NCI-H187 (cell line): Measurements from ENCODE around the gene FAM111B.
"Not testable (repeated sequence)": the region's sequence is repeated elsewhere in the genome, so short reads cannot be mapped to it uniquely, and the experiment has no call there.

ENCODE experiments used
- DNase-seq, 2 experiments: peaks; one replicate each; lab custom pipeline; 2025; lab: John Stamatoyannopoulos, UW

The FAM111B gene

DNA sequence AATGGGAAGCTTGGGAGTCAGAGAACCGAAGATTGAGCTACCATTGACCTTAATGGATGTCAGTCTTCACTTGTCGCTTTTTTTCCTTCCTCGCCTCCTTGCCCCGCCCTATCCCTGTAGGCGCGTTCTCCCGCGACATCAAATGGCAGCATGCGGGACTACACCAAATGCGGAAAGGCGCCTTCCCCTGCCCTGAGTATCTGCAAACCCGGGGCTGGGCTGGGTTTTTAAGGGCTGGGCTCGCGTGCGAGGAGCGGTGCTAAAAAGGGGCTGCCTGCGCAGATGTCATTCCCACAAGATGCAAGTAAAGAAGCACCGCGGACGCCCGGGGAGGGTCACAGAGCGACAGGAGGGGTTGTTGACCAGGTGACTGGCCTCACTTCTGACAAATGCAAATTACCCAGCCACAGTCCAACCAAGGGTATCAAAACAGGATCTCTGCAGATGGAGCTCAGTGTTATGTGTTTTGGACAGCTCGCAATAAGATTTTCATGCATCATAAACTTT, 4.7 kb upstream of the FAM111B start:
- no peak for DNase-seq

DNA sequence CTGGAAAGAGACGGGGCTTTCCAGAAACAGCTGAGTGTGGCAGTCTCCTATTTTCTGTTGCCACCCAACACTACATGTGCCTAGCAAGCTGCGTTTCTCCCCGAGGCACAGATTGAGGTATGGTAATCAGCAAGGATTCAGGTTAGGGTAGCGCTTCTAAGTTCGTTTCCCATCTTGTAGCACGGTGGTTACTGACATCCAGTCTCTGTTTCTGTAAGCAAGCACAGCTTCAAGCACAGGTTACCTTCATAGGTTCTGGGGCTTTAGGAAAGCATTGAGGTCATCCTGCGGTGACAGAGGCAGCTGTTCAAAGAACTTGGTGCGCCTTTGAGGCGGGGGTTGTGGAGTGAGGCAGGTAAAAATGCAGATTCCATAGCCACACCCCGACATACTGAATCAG, 684 bp downstream of the FAM111B start:
- not testable (repeated sequence) for DNase-seq

DNA sequence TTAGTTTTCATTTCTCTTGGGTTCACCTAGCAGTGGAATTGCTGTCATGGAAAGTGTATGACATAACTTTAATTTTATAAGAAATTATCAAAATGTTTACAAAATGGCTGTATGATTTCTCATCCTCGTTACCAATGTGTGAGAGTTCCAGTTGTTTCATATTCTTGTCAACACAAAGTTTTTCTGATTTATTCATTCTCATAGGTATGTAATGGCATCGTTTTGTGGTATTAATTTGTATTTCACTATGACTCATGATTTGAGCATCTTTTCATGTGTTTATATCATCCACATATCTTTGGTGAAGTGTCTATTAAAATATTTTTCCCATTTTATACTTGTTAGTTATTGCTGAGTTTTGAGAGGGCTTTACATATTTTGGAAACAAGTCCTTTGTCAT, 5.5 kb downstream of the FAM111B start:
- no peak for DNase-seq

DNA sequence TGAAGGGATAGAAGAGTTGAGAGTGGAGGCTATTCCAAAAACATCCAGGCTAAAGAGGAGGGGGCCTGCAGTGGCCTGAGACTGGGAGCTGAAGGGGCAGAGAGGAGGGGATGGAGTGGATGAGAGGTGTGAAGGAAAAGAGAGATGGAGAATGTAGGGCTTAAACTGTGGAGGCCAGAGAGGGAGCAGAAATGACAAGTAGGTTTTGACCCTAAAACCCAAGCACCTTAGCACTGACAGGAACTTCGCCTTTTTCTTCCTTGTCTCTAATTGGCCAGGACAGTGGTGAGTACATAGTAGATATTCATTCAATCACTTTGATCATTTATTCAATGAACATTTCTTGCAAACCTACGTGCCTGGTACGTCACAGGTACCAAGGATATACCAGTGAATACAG, 7.3 kb downstream of the FAM111B start:
- no peak for DNase-seq

DNA sequence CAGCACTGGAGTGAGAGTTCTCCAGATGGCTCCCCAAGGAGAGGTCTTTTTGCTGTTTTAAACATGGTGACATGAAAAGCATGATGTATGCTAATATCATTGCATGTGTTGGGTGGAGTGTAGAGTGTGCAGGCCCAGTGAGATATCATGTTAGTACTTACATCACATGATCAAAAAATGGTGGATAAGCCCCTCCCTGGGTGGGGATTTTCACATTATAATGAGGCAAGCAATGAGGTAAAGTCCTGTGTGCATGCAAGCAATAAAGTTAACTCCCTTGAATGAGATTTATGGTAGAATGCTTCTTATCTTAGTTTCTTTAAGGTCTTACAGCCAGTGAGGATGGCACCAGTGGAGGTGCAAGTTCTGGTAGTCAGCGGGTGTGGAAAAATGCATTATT, 8.5 kb downstream of the FAM111B start:
- no peak for DNase-seq

DNA sequence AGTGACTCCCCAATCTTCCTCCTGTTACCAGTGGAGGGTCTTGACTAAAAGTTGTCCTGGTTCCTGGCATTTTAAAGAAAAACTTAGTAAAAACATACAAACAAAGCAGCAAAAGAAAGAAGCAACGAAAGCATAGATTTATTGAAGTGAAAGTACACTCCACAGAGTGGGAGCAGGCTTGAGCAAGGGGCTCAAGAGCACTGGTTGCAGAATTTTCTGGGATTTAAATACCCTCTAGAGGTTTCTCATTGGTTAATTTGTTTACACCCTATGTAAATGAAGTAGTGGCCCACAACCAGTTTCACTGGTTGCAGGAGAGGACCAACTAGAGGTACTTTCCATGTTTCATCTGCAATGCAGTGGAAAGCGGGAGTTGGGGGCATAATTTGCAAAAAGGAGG, 10.7 kb downstream of the FAM111B start:
- DNase-seq, result no peak

DNA sequence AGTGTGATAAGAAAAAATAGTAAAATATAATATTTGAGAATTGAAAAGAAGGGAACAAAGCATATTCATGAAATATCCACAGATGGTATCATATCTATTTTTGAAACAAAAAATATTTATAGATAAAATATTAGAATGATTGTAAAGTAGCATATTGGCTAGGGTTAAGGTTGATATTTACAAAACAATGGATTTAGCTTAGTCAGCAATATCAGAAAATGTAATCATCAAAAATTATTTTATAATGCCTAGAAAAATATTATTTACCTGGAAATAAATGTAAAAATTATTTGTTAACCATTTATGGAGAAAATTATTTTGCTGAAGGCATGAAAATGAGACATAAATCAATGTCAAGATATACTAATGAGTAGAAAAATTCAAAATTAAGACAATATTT, 12.8 kb downstream of the FAM111B start:
- no peak for DNase-seq

DNA sequence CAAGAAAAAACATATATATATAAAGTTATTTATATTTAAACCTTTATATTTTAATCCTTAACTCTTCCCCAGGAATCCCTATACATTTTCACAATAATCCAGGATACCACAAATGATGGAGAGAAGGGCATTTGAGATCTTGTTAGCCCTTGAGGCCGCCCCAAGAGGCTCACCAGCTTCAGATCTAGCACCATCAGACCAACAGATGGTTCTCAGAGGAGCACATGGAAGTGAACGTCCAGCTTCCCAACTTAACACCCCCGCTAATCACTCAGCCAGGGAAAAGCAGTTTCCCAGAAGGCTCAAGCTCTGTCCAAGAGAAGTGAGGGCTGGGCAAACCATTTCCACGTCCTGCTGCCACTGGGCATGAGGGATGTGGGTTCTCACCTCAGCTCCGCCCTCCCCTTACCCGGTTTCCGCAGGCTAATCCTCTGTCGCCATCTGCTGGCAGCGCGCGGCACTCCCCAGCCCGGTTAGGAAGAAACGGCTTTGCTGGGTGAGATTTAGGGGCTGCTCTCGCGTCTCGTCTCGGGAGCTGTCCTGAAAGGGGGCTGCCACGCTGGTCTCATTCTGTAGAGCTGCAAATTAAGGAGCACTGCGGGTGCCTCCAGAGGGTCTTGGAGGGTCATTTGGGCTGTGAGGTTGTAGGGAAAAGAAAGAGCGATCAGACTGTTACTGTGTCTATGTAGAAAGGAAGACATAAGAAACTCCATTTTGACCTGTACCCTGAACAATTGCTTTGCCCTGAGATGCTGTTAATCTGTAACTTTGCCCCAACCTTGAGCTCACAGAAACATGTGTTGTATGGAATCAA, 28.8 kb downstream of the FAM111B start:
- DNase-seq, result peak in 1 of 2 experiments; percentile 18

DNA sequence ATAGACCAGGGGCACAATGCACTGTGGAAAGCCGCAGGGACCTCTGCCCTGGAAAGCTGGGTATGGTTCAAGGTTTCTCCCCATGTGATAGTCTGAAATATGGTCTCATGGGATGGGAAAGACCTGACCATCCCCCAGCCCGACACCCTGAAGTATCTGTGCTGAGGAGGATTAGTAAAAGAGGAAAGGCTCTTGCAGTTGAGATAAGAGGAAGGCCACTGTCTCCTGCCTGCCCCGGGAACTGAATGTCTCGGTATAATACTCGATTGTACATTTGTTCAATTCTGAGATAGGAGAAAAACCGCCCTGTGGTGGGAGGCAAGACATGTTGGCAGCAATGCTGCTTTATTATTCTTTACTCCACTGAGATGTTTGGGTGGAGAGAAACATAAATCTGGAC, 29.5 kb downstream of the FAM111B start:
- not testable (repeated sequence) for DNase-seq

DNA sequence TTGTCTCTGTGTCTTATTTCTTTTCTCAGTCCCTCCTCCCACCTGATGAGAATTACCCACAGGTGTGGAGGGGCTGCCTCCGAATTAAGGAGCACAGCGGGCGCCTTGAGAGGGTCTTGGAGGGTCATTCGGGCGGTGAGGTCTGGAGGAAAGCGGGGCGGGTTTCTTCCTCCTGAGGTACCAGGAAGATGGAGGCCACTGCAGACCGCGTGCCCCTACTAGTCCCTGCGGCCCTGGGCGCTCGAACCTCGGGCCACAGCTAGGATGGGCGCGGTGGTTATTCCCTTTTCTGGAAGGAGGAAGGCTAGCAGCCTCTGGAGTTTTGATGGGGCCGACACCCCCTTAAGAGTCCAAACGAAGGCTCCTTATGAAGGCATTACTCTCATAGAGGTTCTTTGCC, 30.2 kb downstream of the FAM111B start:
- no peak for DNase-seq

DNA sequence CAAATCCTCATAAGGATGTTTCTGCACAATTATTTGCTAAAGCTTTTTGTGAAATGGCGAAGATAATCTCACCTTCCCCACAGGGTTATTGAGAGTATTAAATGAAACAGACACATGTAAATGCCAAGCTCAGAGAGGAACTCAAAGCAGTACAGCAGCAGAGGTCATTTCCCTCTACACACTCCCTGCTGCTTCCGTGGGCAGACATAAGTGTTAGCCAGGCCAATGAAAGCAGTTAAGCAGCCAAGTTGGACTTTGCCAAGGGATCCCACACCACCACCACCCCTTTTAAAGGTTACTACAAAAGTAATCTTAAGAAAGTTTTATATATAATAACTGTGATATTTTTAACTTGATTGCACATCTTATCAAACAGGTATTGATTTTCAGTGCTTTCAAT, 31.6 kb downstream of the FAM111B start:
- no peak for DNase-seq

DNA sequence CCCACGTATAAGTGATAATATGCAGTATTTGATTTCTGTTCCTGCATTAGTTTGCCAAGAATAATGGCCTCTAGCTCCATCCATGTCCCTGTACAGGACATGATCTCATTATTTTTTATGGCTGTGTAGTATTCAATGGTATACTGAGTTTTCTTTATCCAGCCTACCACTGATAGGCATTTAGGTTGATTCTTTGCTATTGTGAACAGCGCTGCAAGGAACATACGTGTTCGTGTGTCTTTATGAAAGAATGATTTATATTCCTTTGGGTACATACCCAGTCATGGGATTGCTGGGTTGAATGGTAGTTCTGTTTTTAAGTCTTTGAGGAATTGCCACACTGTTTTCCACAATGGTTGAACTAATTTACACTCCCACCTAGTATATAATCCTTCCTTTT, 34.2 kb downstream of the FAM111B start:
- DNase-seq, result no peak

DNA sequence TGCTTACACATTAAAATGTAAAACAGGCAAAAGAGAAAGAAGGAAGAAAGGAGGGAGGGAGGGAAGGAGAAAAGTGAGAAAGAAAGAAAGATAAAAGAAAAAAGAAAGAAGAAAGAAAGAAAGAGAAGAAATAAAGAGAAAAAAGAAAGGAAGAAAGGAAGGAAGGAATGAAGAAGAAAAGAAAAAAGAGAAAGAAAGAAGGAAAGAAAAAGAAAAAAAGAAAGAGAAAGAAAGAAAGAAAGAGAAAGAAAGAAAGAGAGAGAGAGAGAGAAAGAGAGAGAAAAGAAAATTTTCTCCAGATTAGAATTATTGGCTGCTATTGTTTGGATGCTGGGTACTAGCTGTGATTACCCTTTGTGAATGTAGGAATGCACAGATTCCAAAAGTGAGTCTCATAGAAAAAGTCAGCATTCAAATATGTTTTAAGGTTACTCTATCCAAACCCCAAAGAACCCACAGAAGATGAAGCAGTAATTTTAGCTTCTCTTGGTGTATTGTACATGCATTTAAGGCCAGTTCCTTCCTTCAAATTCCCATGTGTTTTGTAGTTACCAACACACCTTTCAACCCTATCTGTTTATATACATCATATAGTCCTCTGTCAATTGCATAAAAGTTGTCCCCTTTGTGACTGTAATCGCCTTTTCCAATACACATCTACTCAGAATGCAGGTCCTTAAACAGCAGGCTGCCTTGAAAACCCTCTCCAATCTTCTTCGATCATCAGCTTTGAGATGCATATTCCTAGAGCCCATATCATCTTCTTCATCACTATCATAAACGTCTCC, 34.8 kb downstream of the FAM111B start:
- no peak for DNase-seq

DNA sequence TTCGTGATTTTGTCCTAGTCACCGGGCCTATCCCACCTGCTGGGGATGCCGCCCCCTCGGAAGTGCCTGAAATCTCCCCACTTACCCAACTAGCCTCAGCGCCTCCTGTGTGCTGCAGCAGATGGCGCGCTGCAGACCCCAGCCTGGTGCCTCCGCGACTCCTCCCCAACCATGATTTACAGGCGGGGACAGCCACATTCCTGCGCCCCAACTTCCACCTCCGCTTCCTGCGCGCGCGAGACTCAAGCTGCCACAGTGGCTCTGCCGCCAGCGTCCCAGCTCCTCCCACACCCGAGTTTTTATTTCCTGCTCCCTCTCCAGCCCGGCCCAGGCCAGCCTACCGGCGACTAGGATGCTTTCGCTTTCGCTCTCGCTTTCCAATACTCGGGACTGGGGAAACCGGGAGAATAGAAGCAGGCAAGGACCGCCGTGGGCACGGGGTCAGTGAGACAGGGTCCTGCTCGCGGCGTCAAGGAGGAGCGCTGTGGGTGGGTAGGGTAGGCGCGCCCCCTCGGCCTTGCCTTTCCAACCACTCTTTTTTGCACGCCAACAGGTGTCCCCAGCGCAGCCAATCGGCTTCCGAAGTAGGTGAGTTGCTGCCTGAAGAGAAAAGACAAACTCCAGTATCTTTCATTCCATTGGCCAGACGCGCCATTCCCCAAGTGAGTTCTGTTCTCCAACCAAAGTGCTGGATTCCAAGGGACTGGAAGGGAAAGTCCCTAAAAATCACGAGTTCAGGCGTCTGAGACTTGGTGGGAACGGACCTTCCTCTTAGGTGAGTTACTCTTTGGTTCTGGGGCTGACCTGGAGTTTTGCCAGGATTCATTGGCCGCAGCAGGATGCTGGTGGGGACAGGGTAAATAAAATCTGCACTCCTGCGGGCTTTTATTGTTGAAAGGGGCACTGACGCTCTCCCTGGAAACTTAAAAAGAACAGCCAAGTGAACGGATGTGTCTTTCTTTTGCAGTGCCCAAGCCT, 35.8 kb downstream of the FAM111B start, which contains the start of gene FAM111A:
FAM111A (plus strand) TSS at position 327 of the 978 bp plus-strand sequence. CDS start 6,017 bp downstream, outside the sequence.
- peak; percentile 61 to 83 for DNase-seq

DNA sequence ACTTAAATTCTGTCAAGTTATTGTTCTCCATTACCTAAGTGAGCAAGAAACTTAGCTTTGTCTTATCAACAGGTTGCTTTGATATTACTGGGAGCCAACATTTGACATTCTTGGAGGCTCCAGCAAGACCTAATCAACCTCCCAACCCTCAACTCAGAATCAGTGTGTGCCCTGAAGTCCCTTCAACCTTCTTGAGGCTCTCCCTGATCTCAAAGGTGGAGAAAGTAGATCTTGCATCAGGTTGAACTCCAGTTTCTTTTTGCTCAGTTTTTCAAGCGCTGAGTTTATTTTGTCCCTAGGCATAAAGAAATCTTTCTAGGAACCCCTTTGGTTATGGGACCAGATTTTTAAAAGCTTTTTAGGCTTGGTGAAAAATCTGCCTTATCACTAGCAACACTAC, 37.1 kb downstream of the FAM111B start:
- DNase-seq, result no peak

DNA sequence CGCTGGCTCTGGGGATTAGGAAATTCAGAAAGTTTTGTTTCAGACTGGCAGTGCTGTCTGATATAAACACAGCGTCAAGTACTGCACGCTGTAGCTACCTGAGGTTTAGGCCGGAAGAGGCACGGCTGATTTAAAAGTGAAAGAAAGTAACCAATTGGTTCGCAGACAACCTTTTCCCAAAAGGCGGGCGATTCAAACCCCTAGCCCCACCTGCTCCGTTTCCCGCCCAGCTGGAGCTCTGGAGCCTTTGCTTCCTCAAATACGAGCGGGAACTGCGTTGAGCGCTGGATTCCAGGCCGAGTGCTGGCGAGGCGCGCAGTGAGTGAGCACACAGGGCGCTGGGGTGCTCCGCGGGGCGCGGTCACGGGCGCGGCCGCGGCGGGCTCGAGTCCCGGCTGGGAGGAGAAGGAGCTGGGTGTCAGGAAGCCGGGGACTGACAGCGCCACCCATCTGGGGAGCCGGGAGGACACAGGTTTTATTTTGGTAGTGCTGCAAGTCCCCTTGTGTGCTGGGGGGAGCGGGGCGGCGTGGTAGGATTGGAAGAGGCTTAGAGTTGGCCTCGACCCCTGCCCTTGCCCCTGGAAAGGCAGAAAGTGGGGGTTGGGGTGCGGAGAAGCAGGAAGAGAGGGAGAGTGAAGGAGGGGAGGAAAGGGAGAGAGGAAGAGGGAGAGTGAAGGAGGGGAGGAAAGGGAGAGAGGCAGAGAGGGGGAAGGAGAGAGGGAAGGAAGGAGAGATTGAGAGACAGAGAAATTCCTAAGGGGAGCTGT, 37.7 kb downstream of the FAM111B start:
- peak; percentile 68 to 84 for DNase-seq

DNA sequence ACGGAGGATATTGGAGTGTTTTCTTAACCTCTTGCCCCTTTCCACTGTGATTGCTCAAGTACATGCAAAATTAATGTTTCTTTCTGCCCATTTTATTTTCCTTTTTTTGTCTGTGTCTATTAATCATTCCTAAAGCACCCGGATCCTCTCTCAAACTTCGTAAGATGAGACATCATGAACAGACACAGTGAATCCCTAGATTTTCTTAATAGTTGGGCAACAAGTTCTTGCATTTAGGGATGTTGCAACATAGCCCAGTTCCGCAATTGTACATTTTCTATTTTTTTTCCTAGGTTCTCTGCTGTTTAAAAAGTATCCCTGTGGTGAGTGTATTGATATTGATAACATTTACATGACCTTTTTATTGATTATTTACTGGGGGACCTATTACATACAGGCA, 38.5 kb downstream of the FAM111B start:
- DNase-seq, result no peak

DNA sequence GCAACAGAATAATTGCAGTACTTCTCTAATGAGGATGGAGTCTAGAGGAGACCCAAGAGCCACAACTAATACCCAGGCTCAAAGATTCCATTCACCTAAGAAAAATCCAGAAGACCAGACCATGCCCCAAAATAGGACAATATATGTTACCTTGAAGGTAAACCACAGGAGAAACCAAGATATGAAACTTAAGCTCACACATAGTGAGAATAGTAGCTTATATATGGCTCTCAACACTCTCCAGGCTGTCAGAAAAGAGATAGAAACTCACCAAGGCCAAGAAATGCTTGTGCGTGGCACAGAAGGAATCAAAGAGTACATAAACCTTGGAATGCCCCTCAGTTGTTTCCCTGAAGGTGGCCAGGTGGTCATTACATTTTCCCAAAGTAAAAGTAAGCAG, 44.7 kb downstream of the FAM111B start:
- DNase-seq, result no peak

DNA sequence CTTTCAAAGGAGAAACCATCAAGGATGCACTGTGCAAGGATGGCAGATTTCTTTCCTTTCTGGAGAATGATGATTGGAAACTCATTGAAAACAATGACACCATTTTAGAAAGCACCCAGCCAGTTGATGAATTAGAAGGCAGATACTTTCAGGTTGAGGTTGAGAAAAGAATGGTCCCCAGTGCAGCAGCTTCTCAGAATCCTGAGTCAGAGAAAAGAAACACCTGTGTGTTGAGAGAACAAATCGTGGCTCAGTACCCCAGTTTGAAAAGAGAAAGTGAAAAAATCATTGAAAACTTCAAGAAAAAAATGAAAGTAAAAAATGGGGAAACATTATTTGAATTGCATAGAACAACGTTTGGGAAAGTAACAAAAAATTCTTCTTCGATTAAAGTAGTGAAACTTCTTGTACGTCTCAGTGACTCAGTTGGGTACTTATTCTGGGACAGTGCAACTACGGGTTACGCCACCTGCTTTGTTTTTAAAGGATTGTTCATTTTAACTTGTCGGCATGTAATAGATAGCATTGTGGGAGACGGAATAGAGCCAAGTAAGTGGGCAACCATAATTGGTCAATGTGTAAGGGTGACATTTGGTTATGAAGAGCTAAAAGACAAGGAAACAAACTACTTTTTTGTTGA, 45.4 kb downstream of the FAM111B start:
- DNase-seq, result no peak

DNA sequence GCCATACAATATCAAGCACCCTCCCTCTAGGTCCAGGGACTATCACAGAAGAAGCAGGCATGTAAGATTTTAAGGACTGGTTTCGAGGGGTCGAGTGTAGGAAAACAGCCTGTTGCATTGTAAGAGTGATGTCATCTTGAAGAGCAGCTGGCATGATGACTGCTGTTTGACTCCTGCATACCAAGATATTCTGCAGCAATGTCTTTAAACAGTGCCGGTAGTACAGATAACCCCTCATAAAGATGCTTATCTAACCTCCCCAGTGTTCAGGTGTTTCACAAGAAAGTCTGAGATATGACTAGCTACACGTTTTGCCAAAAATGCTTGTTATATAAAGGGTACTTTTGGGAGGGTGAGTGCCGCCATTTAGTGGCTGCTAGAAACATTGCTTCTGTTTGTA, 47.6 kb downstream of the FAM111B start:
- no peak for DNase-seq

DNA sequence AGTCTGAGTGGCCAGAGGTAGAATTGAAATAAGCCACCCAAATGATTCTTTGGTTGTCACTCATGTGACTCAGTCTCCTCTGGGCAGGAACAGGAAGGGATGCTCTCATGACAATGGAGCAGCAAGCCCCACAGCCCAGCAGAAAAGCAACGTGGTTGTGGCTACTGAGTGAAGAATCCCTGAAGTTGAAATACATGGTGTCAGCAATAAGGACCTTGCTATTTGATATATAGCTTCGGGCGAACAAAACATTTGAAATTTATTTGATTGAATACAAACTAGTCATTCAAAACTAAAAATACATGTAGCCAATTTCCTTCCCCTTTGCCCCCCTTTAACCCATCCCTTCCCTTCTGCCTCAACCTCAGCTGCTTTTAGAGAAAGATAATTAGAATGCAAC, 50.4 kb downstream of the FAM111B start:
- no peak for DNase-seq
